HCT116 (cell line): ENCODE results near the gene GFER. TPM values are rescaled to one million over a fixed set of nuclear protein-coding genes. Genes with fewer than 3 reads are reported as not detected.

Experiments used
- ATAC-seq: fragments of 200-7000 bp; cut with Tn5 transposase; 2 replicates; pipeline ENCODE4 v1.9.1; 2020; ENCODE audit warnings: mild to moderate bottlenecking, moderate library complexity
- BruUV-seq: library from RNA; stranded (reverse); fragments of 400-500 nt; replicated peaks from 2 replicates; lab custom pipeline; 2021; lab: Mats Ljungman, UMichigan
- CTCF ChIA-PET: fragments of 300-600 bp; sonication (Branson Sonifier 250); formaldehyde crosslinking; loops from one replicate; lab custom pipeline; 2021; ENCODE audit warnings: antibody characterized with exemption; lab: Charles Lee
- POLR2A ChIA-PET: fragments of 300-600, 350-600 bp; sonication (Branson Sonifier 250); formaldehyde crosslinking; loops from one replicate; lab custom pipeline; 2021; ENCODE audit warnings: antibody characterized with exemption; lab: Charles Lee
- RAD21 ChIA-PET, 2 experiments: fragments of 300-600 bp; sonication (Branson Sonifier 250); formaldehyde crosslinking; loops; one replicate each; lab custom pipeline; 2023; ENCODE audit warnings: low total read pairs in 2 of 2; ENCODE audit not compliant: uncharacterized antibody in 2 of 2, unreplicated experiment in 2 of 2, low non-redundant PET in 1 of 2; lab: Charles Lee
- DNase-seq: peaks from one replicate; pipeline ENCODE4 v3.0.0-alpha.2; 2010; ENCODE audit warnings: low read depth, low spot score
- H2AFZ ChIP-seq: fragments of 200-600 bp; shearing (Covaris generic), sonication (generic); 2 replicates; pipeline ENCODE4 v1.6.1; 2017; ENCODE audit warnings: low read depth, mixed run types, mixed read lengths, antibody characterized with exemption, low read length; ENCODE audit not compliant: poor library complexity, severe bottlenecking
- H3K27ac ChIP-seq: 2 replicates; pipeline ENCODE4 v1.5.1; 2012; ENCODE audit warnings: low read depth, low read length
- H3K27me3 ChIP-seq: fragments of 200-600 bp; sonication (generic); 2 replicates; pipeline ENCODE4 v1.6.1; 2016; ENCODE audit warnings: mixed run types, low read length, mixed read lengths; ENCODE audit not compliant: insufficient read depth
- H3K36me3 ChIP-seq, 2 experiments: fragments of 200-500 bp in 1 of 2; fragments of 200-600 bp in 1 of 2; sonication (Bioruptor generic) in 1 of 2; sonication (generic) in 1 of 2; 2 replicates each; pipeline versions ENCODE4 v1.5.1 to v1.6.1; 2014 to 2016; ENCODE audit warnings: low read length in 2 of 2, inconsistent platforms in 1 of 2, mixed read lengths in 1 of 2, mixed run types in 1 of 2; ENCODE audit not compliant: insufficient read depth in 2 of 2, control insufficient read depth in 1 of 2
- H3K4me1 ChIP-seq, 2 experiments: fragments of 200-600 bp in 1 of 2; sonication (generic) in 1 of 2; 2 replicates each; pipeline versions ENCODE4 v1.5.1 to v1.6.1; 2012 to 2017; ENCODE audit warnings: low read length in 2 of 2, inconsistent platforms in 1 of 2, mild to moderate bottlenecking in 1 of 2, mixed read lengths in 1 of 2, mixed run types in 1 of 2, moderate library complexity in 1 of 2; ENCODE audit not compliant: insufficient read depth in 2 of 2, control insufficient read depth in 1 of 2
- H3K4me2 ChIP-seq: fragments of 200-600 bp; sonication (generic); 2 replicates; pipeline ENCODE4 v1.6.1; 2017; ENCODE audit warnings: mixed run types, low read length, mixed read lengths
- H3K4me3 ChIP-seq, 2 experiments: fragments of 200-600 bp in 1 of 2; sonication (generic) in 1 of 2; replicated peaks in 1 of 2; 2 replicates each; pipeline ENCODE4 v1.5.1; 2011 to 2016; ENCODE audit warnings: low read length in 2 of 2, control low read depth in 1 of 2, low read depth in 1 of 2, mild to moderate bottlenecking in 1 of 2, mixed read lengths in 1 of 2, mixed run types in 1 of 2
- H3K79me2 ChIP-seq: fragments of 200-600 bp; sonication (generic); 2 replicates; pipeline ENCODE4 v1.6.1; 2017; ENCODE audit warnings: mild to moderate bottlenecking, mixed run types, low read length, moderate library complexity, mixed read lengths; ENCODE audit not compliant: insufficient read depth
- H3K9ac ChIP-seq: fragments of 200-600 bp; sonication (generic); 2 replicates; pipeline ENCODE4 v1.6.1; 2016; ENCODE audit warnings: low read length, mixed read lengths
- H3K9me2 ChIP-seq: fragments of 200-600 bp; sonication (generic), shearing (Covaris generic); 2 replicates; pipeline ENCODE4 v1.6.1; 2017; ENCODE audit warnings: mixed run types, mild to moderate bottlenecking, moderate library complexity; ENCODE audit not compliant: insufficient read depth
- H3K9me3 ChIP-seq, 2 experiments: fragments of 200-500 bp in 1 of 2; fragments of 200-600 bp in 1 of 2; sonication (Bioruptor generic) in 1 of 2; sonication (generic) in 1 of 2; 2 replicates each; pipeline ENCODE4 v1.6.1; 2014 to 2017; ENCODE audit warnings: low read length in 2 of 2, mixed read lengths in 2 of 2, inconsistent platforms in 1 of 2, low read depth in 1 of 2, mild to moderate bottlenecking in 1 of 2, mixed run types in 1 of 2, moderate library complexity in 1 of 2; ENCODE audit not compliant: control insufficient read depth in 1 of 2, insufficient read depth in 1 of 2
- H4K20me1 ChIP-seq: fragments of 200-600 bp; sonication (generic), shearing (Covaris generic); 2 replicates; pipeline ENCODE4 v1.6.1; 2017; ENCODE audit warnings: mixed run types, mild to moderate bottlenecking, moderate library complexity; ENCODE audit not compliant: insufficient read depth
- CBX3 ChIP-seq: IDR thresholded peaks from 2 replicates; pipeline ENCODE4 v1.6.1; 2012; ENCODE audit warnings: low read depth
- CEBPB ChIP-seq: IDR thresholded peaks from 2 replicates; pipeline ENCODE4 v1.6.1; 2012; ENCODE audit warnings: low read depth
- EGR1 ChIP-seq: IDR thresholded peaks from 2 replicates; pipeline ENCODE4 v1.6.1; 2012; ENCODE audit warnings: low read depth
- ELF1 ChIP-seq: IDR thresholded peaks from 2 replicates; pipeline ENCODE4 v1.6.1; 2012; ENCODE audit warnings: low read depth, borderline replicate concordance
- EZH2 ChIP-seq: fragments of 200-600 bp; sonication (generic); IDR thresholded peaks from 2 replicates; pipeline ENCODE4 v1.6.1; 2017; ENCODE audit warnings: antibody characterized with exemption, mixed run types
- JUND ChIP-seq: IDR thresholded peaks from 2 replicates; pipeline ENCODE4 v1.6.1; 2012
- POLR2A ChIP-seq: IDR thresholded peaks from 2 replicates; pipeline ENCODE4 v1.7.0; 2011; ENCODE audit warnings: borderline replicate concordance; ENCODE audit not compliant: insufficient read depth, insufficient read length; ENCODE audit errors: extremely low read depth
- POLR2AphosphoS5 ChIP-seq: IDR thresholded peaks from 2 replicates; pipeline ENCODE4 v1.6.1; 2011; ENCODE audit warnings: mild to moderate bottlenecking, low read depth, low read length, moderate library complexity
- RAD21 ChIP-seq: IDR thresholded peaks from 2 replicates; pipeline ENCODE4 v1.6.1; 2012; ENCODE audit warnings: low read depth, mild to moderate bottlenecking
- SIN3A ChIP-seq: IDR thresholded peaks from 2 replicates; pipeline ENCODE4 v1.6.1; 2012; ENCODE audit warnings: low read depth
- SP1 ChIP-seq: IDR thresholded peaks from 2 replicates; pipeline ENCODE4 v1.6.1; 2012; ENCODE audit warnings: low read depth
- ZFX ChIP-seq: fragments of 450-650 bp; IDR thresholded peaks from 2 replicates; pipeline ENCODE4 v1.6.1; 2017
- ZNF274 ChIP-seq: fragments of 200-500 bp; sonication (Bioruptor generic); IDR thresholded peaks from 2 replicates; pipeline ENCODE4 v1.6.1; 2014; ENCODE audit warnings: mild to moderate bottlenecking, low read depth, low read length, inconsistent platforms
- intact Hi-C: fragments of 100-400 bp; cut with micrococcal nuclease; formaldehyde crosslinking; loops from 2 replicates; pipeline ENCODE4 v1.10.0; 2022
- total RNA-seq: library from RNA; stranded (reverse); gene quantifications from one replicate; pipeline ENCODE4 v1.2.1, GENCODE V29; 2021; ENCODE audit not compliant: unreplicated experiment
- TF ChIP-seq, protein P1 (sequence below): IDR thresholded peaks from 2 replicates; pipeline ENCODE4 v1.6.1; 2011; ENCODE audit warnings: mild to moderate bottlenecking, low read length, moderate library complexity; ENCODE audit not compliant: insufficient replicate concordance; ENCODE audit errors: extremely low read depth
- TF ChIP-seq, protein P2 (sequence below): IDR thresholded peaks from 2 replicates; pipeline ENCODE4 v1.6.1; 2012
- TF ChIP-seq, protein P3 (sequence below), 3 experiments: fragments of 200-600 bp in 1 of 3; sonication (generic) in 1 of 3; IDR thresholded peaks in 2 of 3; conservative IDR thresholded peaks in 1 of 3; 2 replicates each; pipeline ENCODE4 v1.5.1; 2012 to 2017; ENCODE audit warnings: low read depth in 2 of 3, low read length in 2 of 3, antibody characterized with exemption in 1 of 3, borderline replicate concordance in 1 of 3, control low read depth in 1 of 3, mild to moderate bottlenecking in 1 of 3, mixed read lengths in 1 of 3, mixed run types in 1 of 3, moderate library complexity in 1 of 3; ENCODE audit not compliant: insufficient read depth in 1 of 3
- TF ChIP-seq, protein P4 (sequence below): IDR thresholded peaks from 2 replicates; pipeline ENCODE4 v1.6.1; 2012; ENCODE audit warnings: low read depth

Gene GFER
- total RNA-seq, 1 experiment from 2014 or later = 47.3 TPM

DNA sequence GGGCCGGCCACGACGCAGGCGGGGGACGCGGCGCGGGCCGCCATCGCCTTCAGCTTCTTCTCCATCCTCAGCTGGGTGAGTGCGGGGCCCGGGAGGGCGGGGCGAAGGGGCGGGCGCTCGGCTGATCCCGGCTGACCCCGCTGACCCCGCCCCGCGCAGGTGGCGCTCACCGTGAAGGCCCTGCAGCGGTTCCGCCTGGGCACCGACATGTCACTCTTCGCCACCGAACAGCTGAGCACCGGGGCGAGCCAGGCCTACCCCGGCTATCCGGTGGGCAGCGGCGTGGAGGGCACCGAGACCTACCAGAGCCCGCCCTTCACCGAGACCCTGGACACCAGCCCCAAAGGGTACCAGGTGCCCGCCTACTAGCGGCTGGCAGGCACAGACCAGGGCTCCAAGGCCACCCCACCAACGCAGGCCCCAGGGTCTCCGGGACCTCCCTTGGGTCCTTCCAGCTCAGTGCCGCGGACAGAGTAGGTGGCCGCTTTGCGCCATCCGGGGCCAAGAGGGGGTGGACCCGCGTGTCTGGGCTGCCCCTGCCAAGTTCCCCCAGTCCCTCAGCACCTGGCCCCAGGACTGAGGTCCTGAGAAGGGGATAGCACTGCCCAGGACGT, 8.8 kb downstream of the GFER start:
- no peak overlapping the region for H2AFZ ChIP-seq
- CTCF ChIA-PET = interaction anchor here (1.6 kb wide), 1 partner anchor 11 kb away, joined by 9 read pairs; no protein-coding TSS in a partner anchor
- ATAC-seq (no peak), DNase-seq (no peak)
- peaks cover 2 to 7% of the 10 kb centered on the region in 2 experiments; a peak in 3 of 4 replicates for H3K36me3 ChIP-seq
- no peaks in the 10 kb centered on the region for H3K9me2 ChIP-seq
- POLR2A ChIA-PET = no interaction called here
- H3K4me2 ChIP-seq = no peak overlapping the region
- H3K4me3 ChIP-seq = no peak overlapping the region
- RAD21 ChIA-PET = no interaction called here
- no peaks in the 10 kb centered on the region for H3K9me3 ChIP-seq
- no peaks in the 10 kb centered on the region for H3K79me2 ChIP-seq
- no TSS peak for BruUV-seq
- H3K27me3 ChIP-seq = no peaks in the 10 kb centered on the region
- H3K4me1 ChIP-seq = peaks cover 11 to 34% of the 10 kb centered on the region in 2 experiments; a peak in 3 of 4 replicates
- no peaks in the 10 kb centered on the region for H4K20me1 ChIP-seq
- H3K27ac ChIP-seq = peak overlapping the region; percentile 43; the same call in 1 of the 2 replicates
- TF ChIP-seq ZFX (no peak), SIN3A (no peak), EGR1 (no peak), ZNF274 (no peak), CEBPB (no peak), SP1 (no peak), CBX3 (no peak), ELF1 (no peak), POLR2AphosphoS5 (no peak), JUND (no peak), RAD21 (no peak), EZH2 (no peak), POLR2A (no peak)
- TF ChIP-seq, protein P1, sequence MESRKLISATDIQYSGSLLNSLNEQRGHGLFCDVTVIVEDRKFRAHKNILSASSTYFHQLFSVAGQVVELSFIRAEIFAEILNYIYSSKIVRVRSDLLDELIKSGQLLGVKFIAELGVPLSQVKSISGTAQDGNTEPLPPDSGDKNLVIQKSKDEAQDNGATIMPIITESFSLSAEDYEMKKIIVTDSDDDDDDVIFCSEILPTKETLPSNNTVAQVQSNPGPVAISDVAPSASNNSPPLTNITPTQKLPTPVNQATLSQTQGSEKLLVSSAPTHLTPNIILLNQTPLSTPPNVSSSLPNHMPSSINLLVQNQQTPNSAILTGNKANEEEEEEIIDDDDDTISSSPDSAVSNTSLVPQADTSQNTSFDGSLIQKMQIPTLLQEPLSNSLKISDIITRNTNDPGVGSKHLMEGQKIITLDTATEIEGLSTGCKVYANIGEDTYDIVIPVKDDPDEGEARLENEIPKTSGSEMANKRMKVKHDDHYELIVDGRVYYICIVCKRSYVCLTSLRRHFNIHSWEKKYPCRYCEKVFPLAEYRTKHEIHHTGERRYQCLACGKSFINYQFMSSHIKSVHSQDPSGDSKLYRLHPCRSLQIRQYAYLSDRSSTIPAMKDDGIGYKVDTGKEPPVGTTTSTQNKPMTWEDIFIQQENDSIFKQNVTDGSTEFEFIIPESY = no peak
- TF ChIP-seq, protein P2, sequence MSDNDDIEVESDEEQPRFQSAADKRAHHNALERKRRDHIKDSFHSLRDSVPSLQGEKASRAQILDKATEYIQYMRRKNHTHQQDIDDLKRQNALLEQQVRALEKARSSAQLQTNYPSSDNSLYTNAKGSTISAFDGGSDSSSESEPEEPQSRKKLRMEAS = no peak
- TF ChIP-seq, protein P3, sequence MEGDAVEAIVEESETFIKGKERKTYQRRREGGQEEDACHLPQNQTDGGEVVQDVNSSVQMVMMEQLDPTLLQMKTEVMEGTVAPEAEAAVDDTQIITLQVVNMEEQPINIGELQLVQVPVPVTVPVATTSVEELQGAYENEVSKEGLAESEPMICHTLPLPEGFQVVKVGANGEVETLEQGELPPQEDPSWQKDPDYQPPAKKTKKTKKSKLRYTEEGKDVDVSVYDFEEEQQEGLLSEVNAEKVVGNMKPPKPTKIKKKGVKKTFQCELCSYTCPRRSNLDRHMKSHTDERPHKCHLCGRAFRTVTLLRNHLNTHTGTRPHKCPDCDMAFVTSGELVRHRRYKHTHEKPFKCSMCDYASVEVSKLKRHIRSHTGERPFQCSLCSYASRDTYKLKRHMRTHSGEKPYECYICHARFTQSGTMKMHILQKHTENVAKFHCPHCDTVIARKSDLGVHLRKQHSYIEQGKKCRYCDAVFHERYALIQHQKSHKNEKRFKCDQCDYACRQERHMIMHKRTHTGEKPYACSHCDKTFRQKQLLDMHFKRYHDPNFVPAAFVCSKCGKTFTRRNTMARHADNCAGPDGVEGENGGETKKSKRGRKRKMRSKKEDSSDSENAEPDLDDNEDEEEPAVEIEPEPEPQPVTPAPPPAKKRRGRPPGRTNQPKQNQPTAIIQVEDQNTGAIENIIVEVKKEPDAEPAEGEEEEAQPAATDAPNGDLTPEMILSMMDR (IDR thresholded peaks at IDR 0.05 in 2 of 3, conservative IDR thresholded peaks at IDR 0.05 in 1 of 3; ENCODE audit: borderline replicate concordance in 1 of 3, insufficient read depth in 1 of 3, low read depth in 2 of 3, low read length in 2 of 3) = no peak
- TF ChIP-seq, protein P4, sequence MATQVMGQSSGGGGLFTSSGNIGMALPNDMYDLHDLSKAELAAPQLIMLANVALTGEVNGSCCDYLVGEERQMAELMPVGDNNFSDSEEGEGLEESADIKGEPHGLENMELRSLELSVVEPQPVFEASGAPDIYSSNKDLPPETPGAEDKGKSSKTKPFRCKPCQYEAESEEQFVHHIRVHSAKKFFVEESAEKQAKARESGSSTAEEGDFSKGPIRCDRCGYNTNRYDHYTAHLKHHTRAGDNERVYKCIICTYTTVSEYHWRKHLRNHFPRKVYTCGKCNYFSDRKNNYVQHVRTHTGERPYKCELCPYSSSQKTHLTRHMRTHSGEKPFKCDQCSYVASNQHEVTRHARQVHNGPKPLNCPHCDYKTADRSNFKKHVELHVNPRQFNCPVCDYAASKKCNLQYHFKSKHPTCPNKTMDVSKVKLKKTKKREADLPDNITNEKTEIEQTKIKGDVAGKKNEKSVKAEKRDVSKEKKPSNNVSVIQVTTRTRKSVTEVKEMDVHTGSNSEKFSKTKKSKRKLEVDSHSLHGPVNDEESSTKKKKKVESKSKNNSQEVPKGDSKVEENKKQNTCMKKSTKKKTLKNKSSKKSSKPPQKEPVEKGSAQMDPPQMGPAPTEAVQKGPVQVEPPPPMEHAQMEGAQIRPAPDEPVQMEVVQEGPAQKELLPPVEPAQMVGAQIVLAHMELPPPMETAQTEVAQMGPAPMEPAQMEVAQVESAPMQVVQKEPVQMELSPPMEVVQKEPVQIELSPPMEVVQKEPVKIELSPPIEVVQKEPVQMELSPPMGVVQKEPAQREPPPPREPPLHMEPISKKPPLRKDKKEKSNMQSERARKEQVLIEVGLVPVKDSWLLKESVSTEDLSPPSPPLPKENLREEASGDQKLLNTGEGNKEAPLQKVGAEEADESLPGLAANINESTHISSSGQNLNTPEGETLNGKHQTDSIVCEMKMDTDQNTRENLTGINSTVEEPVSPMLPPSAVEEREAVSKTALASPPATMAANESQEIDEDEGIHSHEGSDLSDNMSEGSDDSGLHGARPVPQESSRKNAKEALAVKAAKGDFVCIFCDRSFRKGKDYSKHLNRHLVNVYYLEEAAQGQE = no peak
- H3K9ac ChIP-seq = no peak overlapping the region
- intact Hi-C loops = no loop called here
